Activated naive CD8-positive, alpha-beta T cell treated with anti-CD3 and anti-CD28 coated beads, Interleukin-2, amount 50 U/mL, for 16 hours (primary cell): Measurements from ENCODE around the gene SYNJ2.
"Not testable (repeated sequence)": the region's sequence is repeated elsewhere in the genome, so short reads cannot be mapped to it uniquely, and the experiment has no call there.

ENCODE experiments used
- DNase-seq: peaks from one replicate; pipeline ENCODE4 v3.0.0-alpha.2; 2020; ENCODE audit warnings: low read depth, low spot score

Gene SYNJ2

GRCh38 chr6:157981395-157982101 is at the start of gene SYNJ2:
Gene SYNJ2, plus strand, starts transcription at chr6:157981863. Its CDS starts 99 bp downstream, at chr6:157981962.
- DNase-seq = peak; percentile 42

GRCh38 chr6:157935786-157936185 is 45.9 kb upstream of the SYNJ2 start:
- DNase-seq = no peak

- DNase-seq = no peak
Observed at GRCh38 chr6:157937318-157937717, 44.3 kb upstream of the SYNJ2 start.

GRCh38 chr6:157937916-157938315 is 43.7 kb upstream of the SYNJ2 start:
- DNase-seq = no peak

- not testable (repeated sequence) for DNase-seq
Observed at GRCh38 chr6:157940375-157941036, 41.2 kb upstream of the SYNJ2 start.

GRCh38 chr6:157941101-157941863 is 40.4 kb upstream of the SYNJ2 start:
- no peak for DNase-seq

- DNase-seq = no peak
Observed at GRCh38 chr6:157942351-157942750, 39.3 kb upstream of the SYNJ2 start.

- DNase-seq = no peak
Observed at GRCh38 chr6:157943249-157943963, 38.3 kb upstream of the SYNJ2 start.

GRCh38 chr6:157943964-157944283 is 37.7 kb upstream of the SYNJ2 start:
- DNase-seq = no peak

- DNase-seq = peak; percentile 27
Observed at GRCh38 chr6:157944983-157945931, 36.4 kb upstream of the SYNJ2 start.

GRCh38 chr6:157946053-157946617 is 35.5 kb upstream of the SYNJ2 start:
- no peak for DNase-seq

- DNase-seq = no peak
Observed at GRCh38 chr6:157946865-157947532, 34.7 kb upstream of the SYNJ2 start.

- not testable (repeated sequence) for DNase-seq
Observed at GRCh38 chr6:157950899-157951298, 30.8 kb upstream of the SYNJ2 start.

GRCh38 chr6:157951828-157952227 is 29.8 kb upstream of the SYNJ2 start:
- no peak for DNase-seq

- DNase-seq = no peak
Observed at GRCh38 chr6:157952861-157953351, 28.8 kb upstream of the SYNJ2 start.

- DNase-seq = no peak
Observed at GRCh38 chr6:157953580-157954091, 28.0 kb upstream of the SYNJ2 start.

GRCh38 chr6:157954150-157955117 is 27.2 kb upstream of the SYNJ2 start:
- DNase-seq = no peak

- no peak for DNase-seq
Observed at GRCh38 chr6:157955675-157956074, 26.0 kb upstream of the SYNJ2 start.
